ENCODE measurements around the gene TSTD2. TPM values are rescaled to one million over a fixed set of nuclear protein-coding genes. Genes with fewer than 3 reads are reported as not detected.

The TSTD2 gene
- 9.8 and 10.8 TPM in 2 replicates for total RNA-seq

GRCh38 chr9:97632985-97633858 is at the start of gene TSTD2, which contains the start of gene NCBP1:
Gene TSTD2, minus strand, starts transcription at chr9:97633368. Its CDS starts 5,806 bp downstream, at chr9:97627562.
Gene NCBP1, plus strand, starts transcription at chr9:97633821. Its CDS starts 61 bp downstream, at chr9:97633882.

Other genes with a start within 250 kb of the TSTD2 start
- 5.9 and 6.5 TPM in 2 replicates for gene TDRD7, start 221.3 kb downstream of the TSTD2 start, total RNA-seq
- gene TMOD1, start 131.7 kb downstream of the TSTD2 start, total RNA-seq: 0.13 and 0.16 TPM in 2 replicates
- gene NCBP1, start 453 bp upstream of the TSTD2 start, total RNA-seq: 13.7 and 26.4 TPM in 2 replicates
- 1.8 and 2.8 TPM in 2 replicates for gene XPA, start 64.0 kb upstream of the TSTD2 start, total RNA-seq
- gene FOXE1, start 219.9 kb upstream of the TSTD2 start, total RNA-seq: under 0.01 and 0.38 TPM in 2 replicates

Data from mesangial cell (primary cell).